GM18499 (cell line): Measurements from ENCODE around the gene CTNND2.

Source experiments
- ATAC-seq: cut with Tn5 transposase; IDR thresholded peaks from one replicate; pipeline ENCODE4 v1.9.1; 2021; ENCODE audit warnings: moderate number of reproducible peaks; ENCODE audit not compliant: insufficient read depth, unreplicated experiment

Gene CTNND2

GRCh38 chr5:11298877-11299276 lies 605.4 kb downstream of the CTNND2 start:
- no peak for ATAC-seq

GRCh38 chr5:11293523-11293922 lies 610.7 kb downstream of the CTNND2 start:
- ATAC-seq, result no peak

- ATAC-seq, result no peak
Observed at GRCh38 chr5:11292648-11293356, 611.4 kb downstream of the CTNND2 start.

- ATAC-seq, result no peak
Observed at GRCh38 chr5:11289733-11290132, 614.5 kb downstream of the CTNND2 start.

GRCh38 chr5:11289208-11289607 lies 615.0 kb downstream of the CTNND2 start:
- no peak for ATAC-seq

GRCh38 chr5:11281842-11282241 lies 622.4 kb downstream of the CTNND2 start:
- ATAC-seq, result no peak

GRCh38 chr5:11277323-11277722 lies 626.9 kb downstream of the CTNND2 start:
- no peak for ATAC-seq

GRCh38 chr5:11273180-11273903 lies 630.9 kb downstream of the CTNND2 start:
- no peak for ATAC-seq

GRCh38 chr5:11269515-11269914 lies 634.7 kb downstream of the CTNND2 start:
- no peak for ATAC-seq

- ATAC-seq, result no peak
Observed at GRCh38 chr5:11268891-11269290, 635.4 kb downstream of the CTNND2 start.

GRCh38 chr5:11266331-11266730 lies 637.9 kb downstream of the CTNND2 start:
- no peak for ATAC-seq

- ATAC-seq, result no peak
Observed at GRCh38 chr5:11261241-11261640, 643.0 kb downstream of the CTNND2 start.

GRCh38 chr5:11258001-11258400 lies 646.2 kb downstream of the CTNND2 start:
- no peak for ATAC-seq

- no peak for ATAC-seq
Observed at GRCh38 chr5:11252523-11252922, 651.7 kb downstream of the CTNND2 start.

- no peak for ATAC-seq
Observed at GRCh38 chr5:11252075-11252474, 652.2 kb downstream of the CTNND2 start.

- no peak for ATAC-seq
Observed at GRCh38 chr5:11251247-11251646, 653.0 kb downstream of the CTNND2 start.

GRCh38 chr5:11248966-11249365 lies 655.3 kb downstream of the CTNND2 start:
- no peak for ATAC-seq

- no peak for ATAC-seq
Observed at GRCh38 chr5:11247224-11247623, 657.0 kb downstream of the CTNND2 start.

GRCh38 chr5:11240293-11241190 lies 663.7 kb downstream of the CTNND2 start:
- ATAC-seq, result no peak

GRCh38 chr5:11239261-11240015 lies 664.8 kb downstream of the CTNND2 start:
- no peak for ATAC-seq
